MG63 (cell line): ENCODE data around the gene PPP1R3F. TPM values are rescaled to one million over a fixed set of nuclear protein-coding genes. Genes with fewer than 3 reads are reported as not detected.

Source experiments
- DNase-seq: peaks from one replicate; pipeline ENCODE4 v3.0.0-alpha.2; 2020
- H3K27me3 ChIP-seq: fragments of 250-450 bp; sonication (Bioruptor Pico); 2 replicates; pipeline ENCODE4 v1.5.1; 2020; ENCODE audit warnings: mild to moderate bottlenecking, moderate library complexity
- H3K36me3 ChIP-seq: fragments of 250-450 bp; sonication (Bioruptor Pico); 2 replicates; pipeline ENCODE4 v1.5.1; 2020; ENCODE audit warnings: mild to moderate bottlenecking, moderate library complexity
- H3K4me3 ChIP-seq: fragments of 250-450 bp; sonication (Bioruptor Pico); 2 replicates; pipeline ENCODE4 v1.5.1; 2020; ENCODE audit warnings: mild to moderate bottlenecking, moderate library complexity
- H3K9me3 ChIP-seq: fragments of 250-450 bp; sonication (Bioruptor Pico); 2 replicates; pipeline ENCODE4 v1.5.1; 2020; ENCODE audit warnings: mild to moderate bottlenecking, moderate library complexity
- total RNA-seq: library from RNA; depleted of rRNA; stranded (reverse); fragments of >200 nt; shearing (Covaris generic); gene quantifications from 2 replicates; pipeline ENCODE4 v1.2.3, GENCODE V29; 2014; ENCODE audit warnings: low replicate concordance

Gene PPP1R3F
- total RNA-seq, 1 experiment from 2014 or later, result 7.6 TPM

- Histone ChIP-seq H3K4me3 (no peak within 1 kb of the TSS), H3K9me3 (no peaks in the 10 kb centered on the region), H3K27me3 (no peaks in the 10 kb centered on the region), H3K36me3 (no peaks in the 10 kb centered on the region)
- DNase-seq, result no peak
These were observed 5.1 kb upstream of the PPP1R3F start, which contains the start of gene FOXP3 for GRCh38 chrX:49264460-49264859. TSS of gene FOXP3 (minus strand) at chrX:49264710. CDS start at chrX:49258505, 6,205 bp downstream.

GRCh38 chrX:49266523-49267445, 2.8 kb upstream of the PPP1R3F start:
- Histone ChIP-seq H3K9me3 (no peaks in the 10 kb centered on the region), H3K27me3 (no peaks in the 10 kb centered on the region), H3K4me3 (no peak overlapping the region), H3K36me3 (peaks cover 3% of the 10 kb centered on the region; the same call in 1 of the 2 replicates)
- DNase-seq, result no peak

GRCh38 chrX:49268702-49269009, 937 bp upstream of the PPP1R3F start:
- peak overlapping the region; percentile 63 for H3K4me3 ChIP-seq
- no peaks in the 10 kb centered on the region for H3K27me3 ChIP-seq
- no peak for DNase-seq
- peaks cover 3% of the 10 kb centered on the region; the same call in 1 of the 2 replicates for H3K36me3 ChIP-seq
- H3K9me3 ChIP-seq, result no peaks in the 10 kb centered on the region

GRCh38 chrX:49269010-49269766, 405 bp upstream of the PPP1R3F start:
- no peaks in the 10 kb centered on the region for H3K27me3 ChIP-seq
- H3K4me3 ChIP-seq, result peak overlapping the region; percentile 63
- no peaks in the 10 kb centered on the region for H3K9me3 ChIP-seq
- peaks cover 3% of the 10 kb centered on the region; the same call in 1 of the 2 replicates for H3K36me3 ChIP-seq
- peak; percentile 98 for DNase-seq

- no peaks in the 10 kb centered on the region for H3K27me3 ChIP-seq
- H3K36me3 ChIP-seq, result peaks cover 3% of the 10 kb centered on the region; the same call in 1 of the 2 replicates
- H3K9me3 ChIP-seq, result no peaks in the 10 kb centered on the region
- DNase-seq, result peak; percentile 5
- H3K4me3 ChIP-seq, result peak overlapping the region; percentile 63
These were observed 792 bp downstream of the PPP1R3F start for GRCh38 chrX:49270249-49270921.

GRCh38 chrX:49271341-49271740, 1.7 kb downstream of the PPP1R3F start:
- Histone ChIP-seq H3K36me3 (peaks cover 3% of the 10 kb centered on the region; the same call in 1 of the 2 replicates), H3K4me3 (no peak overlapping the region), H3K9me3 (no peaks in the 10 kb centered on the region), H3K27me3 (no peaks in the 10 kb centered on the region)
- no peak for DNase-seq

- no peaks in the 10 kb centered on the region for H3K9me3 ChIP-seq
- DNase-seq, result no peak
- no peak overlapping the region for H3K4me3 ChIP-seq
- peaks cover 3% of the 10 kb centered on the region; the same call in 1 of the 2 replicates for H3K36me3 ChIP-seq
- no peaks in the 10 kb centered on the region for H3K27me3 ChIP-seq
These were observed 2.8 kb downstream of the PPP1R3F start for GRCh38 chrX:49272421-49272820.

GRCh38 chrX:49273181-49273727, 3.7 kb downstream of the PPP1R3F start:
- no peak for DNase-seq
- Histone ChIP-seq H3K27me3 (no peaks in the 10 kb centered on the region), H3K4me3 (no peak overlapping the region), H3K9me3 (no peaks in the 10 kb centered on the region), H3K36me3 (peaks cover 3% of the 10 kb centered on the region; the same call in 1 of the 2 replicates)

- no peaks in the 10 kb centered on the region for H3K9me3 ChIP-seq
- no peak for DNase-seq
- H3K36me3 ChIP-seq, result no peaks in the 10 kb centered on the region
- H3K4me3 ChIP-seq, result no peak overlapping the region
- H3K27me3 ChIP-seq, result no peaks in the 10 kb centered on the region
These were observed 6.6 kb downstream of the PPP1R3F start for GRCh38 chrX:49276207-49276606.

GRCh38 chrX:49276671-49277534, 7.3 kb downstream of the PPP1R3F start:
- DNase-seq, result no peak
- H3K4me3 ChIP-seq, result no peak overlapping the region
- no peaks in the 10 kb centered on the region for H3K9me3 ChIP-seq
- H3K36me3 ChIP-seq, result no peaks in the 10 kb centered on the region
- H3K27me3 ChIP-seq, result no peaks in the 10 kb centered on the region

- H3K9me3 ChIP-seq, result no peaks in the 10 kb centered on the region
- DNase-seq, result no peak
- no peaks in the 10 kb centered on the region for H3K36me3 ChIP-seq
These were observed 7.9 kb downstream of the PPP1R3F start for GRCh38 chrX:49277535-49277830.

GRCh38 chrX:49278081-49278480, 8.5 kb downstream of the PPP1R3F start:
- H3K9me3 ChIP-seq, result no peaks in the 10 kb centered on the region
- H3K27me3 ChIP-seq, result no peaks in the 10 kb centered on the region
- no peak overlapping the region for H3K4me3 ChIP-seq
- no peak for DNase-seq
- no peaks in the 10 kb centered on the region for H3K36me3 ChIP-seq

More at GRCh38 chrX:49277535-49277830, 7.9 kb downstream of the PPP1R3F start:
- Histone ChIP-seq H3K27me3 (no peaks in the 10 kb centered on the region), H3K4me3 (no peak overlapping the region)

GRCh38 chrX:49282647-49283011, 13.0 kb downstream of the PPP1R3F start:
- Histone ChIP-seq H3K36me3 (no peaks in the 10 kb centered on the region), H3K27me3 (no peaks in the 10 kb centered on the region), H3K9me3 (no peaks in the 10 kb centered on the region), H3K4me3 (no peak overlapping the region)
- DNase-seq, result no peak

- Histone ChIP-seq H3K36me3 (no peaks in the 10 kb centered on the region), H3K9me3 (no peaks in the 10 kb centered on the region), H3K27me3 (no peaks in the 10 kb centered on the region), H3K4me3 (no peak overlapping the region)
- DNase-seq, result no peak
These were observed 14.6 kb downstream of the PPP1R3F start for GRCh38 chrX:49284212-49284611.

- DNase-seq, result no peak
- H3K27me3 ChIP-seq, result no peaks in the 10 kb centered on the region
- H3K4me3 ChIP-seq, result no peak overlapping the region
- H3K36me3 ChIP-seq, result no peaks in the 10 kb centered on the region
- H3K9me3 ChIP-seq, result no peaks in the 10 kb centered on the region
These were observed 16.5 kb downstream of the PPP1R3F start for GRCh38 chrX:49286136-49286535.

- no peak for DNase-seq
- Histone ChIP-seq H3K9me3 (no peaks in the 10 kb centered on the region), H3K36me3 (no peaks in the 10 kb centered on the region), H3K4me3 (no peak overlapping the region), H3K27me3 (no peaks in the 10 kb centered on the region)
These were observed 17.0 kb downstream of the PPP1R3F start for GRCh38 chrX:49286581-49286980.
